Gastroesophageal sphincter (tissue), 2 donors: ENCODE measurements around the gene PROCA1.

Experiments
- POLR2A ChIP-seq, 2 donors: fragments of 450-650 bp; IDR thresholded peaks; one replicate each; pipeline ENCODE4 v1.6.1; 2017; ENCODE audit warnings: antibody characterized with exemption in 2 of 2, mild to moderate bottlenecking in 2 of 2, moderate library complexity in 1 of 2
- POLR2AphosphoS5 ChIP-seq: sonication (generic); formaldehyde crosslinking; IDR thresholded peaks from one replicate; pipeline ENCODE4 v1.6.1; 2017; ENCODE audit warnings: antibody characterized with exemption

- TF ChIP-seq POLR2A (IDR thresholded peaks at IDR 0.05), result no peak
- no peak for TF ChIP-seq POLR2AphosphoS5
Observed at GRCh38 chr17:28719021-28719433, 7.3 kb upstream of the PROCA1 start.
